ENCODE results near the gene FBN2.
"Not testable (repeated sequence)": the region's sequence is repeated elsewhere in the genome, so short reads cannot be mapped to it uniquely, and the experiment has no call there.

FBN2 gene

DNA sequence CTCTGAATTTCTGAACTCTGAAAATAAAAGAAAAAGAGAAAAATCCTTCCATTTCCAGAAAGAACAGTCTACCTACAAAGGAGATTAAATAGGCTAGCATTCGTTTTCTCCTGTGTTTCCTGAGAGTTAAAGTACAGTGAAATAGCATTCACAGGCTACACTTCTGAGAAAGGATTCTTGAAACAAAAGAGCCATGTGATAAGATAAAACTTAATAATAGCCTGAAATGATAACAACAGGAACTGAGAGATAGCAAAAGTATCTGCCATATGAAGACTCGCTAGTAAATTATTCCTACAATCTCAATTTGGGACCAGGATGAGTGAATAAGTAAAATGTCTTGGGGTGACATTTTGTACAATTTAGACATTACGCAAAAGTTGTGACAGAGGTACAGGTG, 62.4 kb downstream of the FBN2 start:
- DNase-seq = no peak

DNA sequence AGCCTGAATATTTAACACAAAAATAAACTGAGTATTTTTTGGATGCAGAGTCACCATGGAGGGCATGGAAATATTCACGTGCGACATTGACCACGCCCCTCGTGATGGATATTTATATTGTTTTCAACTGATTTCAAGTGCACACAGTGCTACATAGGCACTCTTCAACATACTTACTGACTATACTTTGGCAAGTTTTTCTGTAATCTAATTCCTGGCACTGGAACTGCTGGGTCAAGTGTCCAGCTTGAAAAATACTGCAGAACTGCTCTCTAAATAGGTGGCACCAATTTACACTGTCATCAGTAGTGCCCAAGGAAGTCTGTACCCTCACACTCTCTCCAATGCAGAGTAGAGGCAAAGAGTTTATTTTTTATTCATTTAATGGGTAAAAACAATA, 65.1 kb downstream of the FBN2 start:
- no peak for DNase-seq

DNA sequence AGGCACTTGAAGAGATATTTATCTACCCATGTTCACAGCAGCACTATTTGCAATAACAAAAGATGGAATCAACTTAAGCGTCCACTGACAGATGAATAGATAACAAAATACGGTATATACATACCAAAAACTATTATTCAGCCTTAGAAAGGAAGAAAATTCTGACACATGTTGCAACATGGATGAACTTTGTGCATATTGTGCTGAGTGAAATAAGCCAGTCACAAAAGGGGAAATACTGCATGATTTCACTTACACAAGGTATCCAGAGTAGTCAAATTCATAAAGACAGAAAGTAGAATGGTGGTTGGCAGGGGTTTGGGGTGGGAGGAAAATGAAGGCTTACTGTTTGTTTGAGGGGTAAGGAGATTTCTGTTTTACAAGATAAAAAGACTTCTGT, 66.0 kb downstream of the FBN2 start:
- no peak for DNase-seq

DNA sequence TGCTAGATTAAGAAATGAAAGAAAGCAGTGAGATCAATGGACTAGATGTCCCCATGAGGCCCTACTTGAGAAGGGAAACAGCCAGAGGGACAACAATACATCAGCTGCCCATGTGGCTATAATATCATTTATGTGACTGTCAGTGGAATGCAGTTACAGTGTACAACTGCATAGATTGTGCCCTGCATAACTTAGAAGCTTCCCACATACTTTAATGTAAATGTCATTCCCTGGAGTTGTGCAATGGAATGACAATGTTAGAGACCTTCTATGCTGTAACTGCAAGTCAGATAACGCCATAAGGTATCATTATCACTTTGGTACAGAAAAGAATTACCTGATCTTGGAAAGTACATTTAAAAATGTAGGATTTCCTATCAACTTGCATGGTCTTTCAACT, 67.4 kb downstream of the FBN2 start:
- DNase-seq = no peak

DNA sequence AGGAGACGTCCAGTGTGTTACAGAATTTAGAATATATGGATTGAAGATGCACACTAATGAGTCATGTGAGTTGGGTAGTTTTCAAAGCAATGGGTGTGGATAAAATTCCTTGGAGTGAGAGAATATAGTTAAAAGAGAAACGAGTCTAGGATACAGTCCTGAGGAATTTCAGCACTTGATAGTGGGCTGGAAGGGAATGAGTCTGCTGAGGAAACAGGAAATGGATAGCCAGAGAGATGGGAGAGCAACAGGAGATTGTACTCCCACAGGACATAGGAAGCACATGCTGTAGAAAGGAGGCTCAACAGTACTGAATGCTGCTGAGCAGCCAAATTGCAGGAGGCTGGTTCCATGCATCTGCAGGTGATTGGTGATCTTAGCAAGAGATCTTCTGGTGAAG, 68.1 kb downstream of the FBN2 start:
- DNase-seq = no peak

DNA sequence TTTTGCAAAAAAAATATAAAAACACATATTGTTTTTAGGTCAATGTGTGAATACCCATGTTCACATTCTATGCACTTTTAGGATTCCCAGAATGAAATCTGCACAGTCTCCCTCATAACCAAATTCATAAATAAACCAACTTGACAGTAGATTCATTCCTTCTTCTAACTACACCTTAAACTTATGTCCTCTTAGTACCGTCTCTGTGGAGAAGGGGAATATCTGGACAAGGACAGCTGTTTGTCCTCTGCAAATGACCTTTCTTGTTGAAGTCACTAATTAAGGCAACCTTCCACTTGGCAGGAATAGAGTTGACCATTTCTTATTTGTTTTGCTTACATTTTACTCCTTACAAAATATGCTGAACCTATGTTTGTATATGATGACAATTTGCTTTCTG, 71.1 kb downstream of the FBN2 start:
- no peak for DNase-seq

DNA sequence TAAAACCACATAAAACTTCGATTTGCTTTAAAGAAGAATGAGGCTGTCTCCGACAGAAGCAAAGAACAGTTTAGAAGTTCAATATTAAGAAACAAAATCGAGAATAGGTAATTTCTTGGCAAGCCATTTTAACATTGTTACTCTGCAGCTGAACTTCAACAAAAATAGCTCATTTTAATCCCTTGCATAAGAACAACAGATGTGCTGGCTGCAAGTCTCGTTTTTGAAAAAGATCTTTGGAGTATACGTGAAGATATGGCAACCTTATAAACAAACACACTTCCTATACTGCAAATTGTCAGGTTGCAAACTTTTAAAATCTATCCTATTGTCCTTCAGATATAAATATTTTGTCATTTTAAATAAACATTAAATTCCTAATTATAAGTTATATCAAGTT, 71.5 kb downstream of the FBN2 start:
- DNase-seq = no peak

DNA sequence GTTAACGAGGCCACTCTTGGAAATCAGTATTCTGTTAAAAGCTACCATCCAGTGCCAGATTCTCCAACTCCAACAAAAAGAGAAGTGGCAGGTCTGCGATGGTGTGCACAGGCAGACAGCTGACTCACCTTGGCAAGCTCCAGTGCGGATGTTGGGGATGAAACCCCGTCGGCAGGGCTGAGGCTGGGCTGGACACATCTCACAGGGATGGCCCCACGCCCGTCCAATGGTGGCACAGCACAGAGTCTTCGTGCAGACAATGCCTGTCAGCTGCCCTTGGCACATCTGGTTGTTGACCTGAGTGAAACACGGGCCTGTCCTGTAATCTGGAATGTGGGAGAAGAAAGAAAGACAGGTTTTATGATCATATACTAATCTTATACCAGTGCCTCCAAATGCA, 73.4 kb downstream of the FBN2 start:
- no peak for DNase-seq

DNA sequence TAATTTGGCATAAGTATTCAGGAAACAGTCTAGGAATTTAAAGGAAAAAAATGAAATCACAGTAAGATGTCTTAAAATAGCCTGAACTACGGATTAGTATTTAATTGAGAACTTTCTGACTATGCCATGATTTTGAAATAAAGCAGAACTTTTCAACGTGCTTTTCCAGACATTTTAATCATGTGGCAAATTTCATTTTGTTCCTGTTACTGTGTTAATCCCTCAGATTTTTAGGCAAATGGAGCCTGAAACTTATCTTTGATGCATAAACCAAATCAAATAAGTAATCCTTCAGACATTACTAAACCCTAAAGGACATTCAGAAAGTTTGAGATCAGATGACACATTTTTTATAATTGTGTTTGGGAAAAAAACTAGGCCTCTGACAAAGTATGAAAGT, 75.7 kb downstream of the FBN2 start:
- no peak for DNase-seq

DNA sequence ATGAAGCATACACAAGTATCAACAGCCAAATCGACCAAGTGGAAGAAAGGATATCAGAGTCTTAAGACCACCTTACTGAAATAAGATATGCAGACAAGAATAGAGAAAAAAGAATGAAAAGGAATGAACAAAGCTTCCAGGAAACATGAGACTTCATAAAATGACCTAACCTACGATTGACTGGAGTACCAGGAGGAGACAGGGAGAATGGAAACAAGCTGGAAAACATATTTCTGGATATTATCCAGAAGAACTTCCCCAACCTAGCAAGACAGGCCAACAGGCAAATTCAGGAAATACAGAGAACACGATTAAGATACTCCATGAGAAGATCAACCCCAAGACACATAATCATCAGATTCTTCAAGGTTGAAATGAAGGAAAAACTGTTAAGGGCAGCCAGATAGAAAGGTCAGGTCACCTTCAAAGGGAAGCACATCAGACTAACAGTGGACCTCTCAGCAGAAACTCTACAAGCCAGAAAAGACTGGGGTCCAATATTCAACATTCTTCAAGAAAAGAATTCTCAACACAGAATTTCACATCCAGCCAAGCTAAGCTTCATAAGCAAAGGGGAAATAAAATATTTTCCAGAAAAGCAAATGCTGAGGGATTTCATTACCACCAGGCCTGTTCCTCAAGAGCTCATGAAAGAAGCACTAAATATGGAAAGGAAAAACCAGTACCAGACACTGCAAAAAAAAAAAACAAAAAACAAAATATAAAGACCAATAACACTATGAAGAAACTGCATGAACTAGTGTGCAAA, 80.7 kb downstream of the FBN2 start:
- not testable (repeated sequence) for DNase-seq

DNA sequence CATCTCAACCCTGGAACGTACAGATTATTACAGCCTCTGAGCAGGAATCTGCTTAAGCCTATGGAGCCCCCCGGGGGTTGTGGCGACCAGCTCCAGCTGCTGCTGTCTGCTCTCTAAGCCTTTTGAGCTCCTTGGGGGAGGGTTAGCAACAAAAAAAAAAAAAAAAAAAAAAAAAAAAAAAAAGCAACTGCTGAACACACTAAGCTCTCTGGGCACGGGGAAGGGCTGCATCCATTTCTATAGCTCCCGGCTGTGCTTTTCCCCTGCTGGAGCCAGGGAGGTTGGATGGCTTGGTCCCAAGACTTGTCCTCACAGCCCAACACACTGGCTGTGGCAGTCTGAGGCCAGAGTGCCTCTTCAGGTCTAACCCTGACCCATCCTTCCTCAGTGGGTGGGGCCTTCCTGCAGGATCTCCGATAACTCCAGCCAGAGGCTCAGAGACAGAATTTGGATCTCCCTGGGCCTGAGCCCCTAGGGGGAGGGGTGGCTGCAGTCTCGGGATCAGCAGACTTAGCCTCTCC, 82.1 kb downstream of the FBN2 start:
- DNase-seq = no peak

DNA sequence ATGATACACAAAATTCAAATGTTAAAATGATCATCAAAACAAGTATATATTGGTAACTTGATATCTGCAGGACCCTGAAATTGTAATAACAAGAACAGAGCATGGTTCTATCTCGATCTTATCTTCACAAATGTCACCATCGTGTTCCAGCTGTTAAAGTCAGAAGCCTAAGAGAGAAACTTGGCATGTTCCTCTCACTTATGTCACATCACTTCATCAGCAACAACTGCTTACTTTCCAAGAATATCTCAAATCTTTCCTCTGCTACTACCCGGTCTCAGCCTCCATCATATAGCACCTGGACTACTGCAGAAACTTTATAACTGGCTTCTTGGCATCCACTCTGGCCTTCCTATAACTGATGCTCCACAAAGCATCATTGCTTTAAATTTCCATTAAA, 84.9 kb downstream of the FBN2 start:
- DNase-seq = no peak

DNA sequence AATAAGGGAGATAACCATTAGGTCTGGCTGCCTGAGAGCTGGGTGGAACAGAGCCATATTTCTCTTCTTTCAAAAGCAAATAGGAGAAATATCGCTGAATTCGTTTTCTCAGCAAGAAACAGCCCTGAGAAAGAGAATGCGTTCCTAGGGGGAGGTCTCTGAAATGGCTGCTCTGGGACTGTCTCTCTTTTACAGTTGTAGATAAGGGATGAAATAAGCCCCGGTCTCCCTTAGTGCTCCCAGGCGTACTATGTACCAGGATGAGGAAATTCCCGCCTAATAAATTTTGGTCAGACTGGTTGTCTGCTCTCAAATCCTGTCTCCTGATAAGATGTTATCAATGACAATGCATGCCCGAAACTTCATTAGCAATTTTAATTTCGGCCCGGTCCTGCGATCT, 90.8 kb downstream of the FBN2 start:
- not testable (repeated sequence) for DNase-seq

DNA sequence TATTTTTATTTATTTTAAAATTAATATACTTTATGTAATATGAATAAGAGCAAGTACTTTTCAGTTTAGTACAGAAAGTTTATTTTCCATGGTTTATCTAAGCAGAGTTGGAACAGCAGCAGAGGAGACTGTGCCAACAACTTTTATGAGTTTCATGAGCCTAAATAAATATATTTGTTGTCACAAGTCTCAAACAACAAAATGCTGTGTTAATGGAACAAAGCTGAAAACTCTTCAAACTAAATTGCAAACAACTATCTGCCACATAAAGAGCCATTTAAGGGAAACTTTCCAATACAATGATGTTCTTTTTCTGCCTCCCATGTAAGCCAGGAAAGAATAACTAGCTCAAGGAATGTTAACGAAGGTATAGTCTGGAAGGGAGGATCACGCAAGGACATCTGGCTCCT, 96.1 kb downstream of the FBN2 start:
- DNase-seq = no peak

DNA sequence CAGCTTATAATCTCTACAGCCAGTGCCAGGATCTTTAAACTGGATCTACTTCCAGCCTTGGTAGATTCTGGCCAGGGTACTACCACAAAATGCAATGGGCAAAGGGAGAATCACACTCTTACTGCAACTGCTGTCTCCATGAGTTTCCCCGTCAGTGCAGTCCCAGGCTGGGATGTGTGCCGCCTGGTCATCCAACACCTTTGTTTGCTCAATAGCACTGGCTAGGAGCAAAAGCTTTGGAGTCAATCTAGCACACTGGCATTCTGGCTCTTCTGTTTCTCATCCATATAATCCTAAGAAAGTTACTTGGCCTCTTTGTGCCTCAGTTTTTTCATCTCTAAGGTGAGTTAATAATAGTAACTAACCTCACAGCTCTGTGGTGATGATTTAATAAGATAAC, 96.9 kb downstream of the FBN2 start:
- no peak for DNase-seq

DNA sequence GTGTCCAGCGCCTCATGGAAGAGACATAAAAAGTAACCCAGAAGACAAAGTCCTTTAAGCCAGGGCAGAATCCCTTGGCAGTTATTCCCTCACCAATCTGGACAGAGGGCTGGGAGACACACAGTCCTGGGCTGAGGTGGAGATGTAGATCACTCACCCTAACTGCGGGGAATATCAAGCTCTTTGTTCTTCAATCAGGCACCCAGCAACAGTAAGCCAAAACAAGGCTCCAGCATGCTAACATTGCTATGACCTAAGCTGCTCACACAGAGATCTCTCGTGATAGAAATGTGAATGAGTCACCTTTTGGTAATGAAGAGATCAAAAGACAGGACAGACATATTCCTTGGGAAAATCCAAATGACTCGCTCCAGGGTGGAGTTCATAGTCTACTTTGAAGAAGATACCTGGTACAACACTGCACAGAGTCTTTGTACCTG, 101.3 kb downstream of the FBN2 start:
- no peak for DNase-seq

DNA sequence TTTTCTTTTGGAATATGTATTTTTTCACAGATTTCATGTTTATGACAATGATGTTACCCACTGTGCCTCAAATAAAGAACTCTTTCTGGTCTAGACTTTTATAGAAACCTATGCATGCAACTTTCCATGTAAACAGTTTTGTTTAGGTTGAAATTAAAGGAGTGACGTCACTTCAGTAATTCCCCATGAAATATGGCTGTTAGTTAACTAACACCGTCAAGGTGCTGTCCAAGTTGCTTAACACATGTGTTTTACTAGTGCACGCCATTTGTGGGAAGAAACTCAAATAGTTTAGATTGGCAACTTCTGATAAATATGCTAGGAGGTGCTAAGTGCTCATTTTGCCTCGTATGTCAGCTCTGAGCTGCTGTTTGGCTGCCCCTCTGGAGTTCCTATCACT, 102.2 kb downstream of the FBN2 start:
- DNase-seq = no peak

DNA sequence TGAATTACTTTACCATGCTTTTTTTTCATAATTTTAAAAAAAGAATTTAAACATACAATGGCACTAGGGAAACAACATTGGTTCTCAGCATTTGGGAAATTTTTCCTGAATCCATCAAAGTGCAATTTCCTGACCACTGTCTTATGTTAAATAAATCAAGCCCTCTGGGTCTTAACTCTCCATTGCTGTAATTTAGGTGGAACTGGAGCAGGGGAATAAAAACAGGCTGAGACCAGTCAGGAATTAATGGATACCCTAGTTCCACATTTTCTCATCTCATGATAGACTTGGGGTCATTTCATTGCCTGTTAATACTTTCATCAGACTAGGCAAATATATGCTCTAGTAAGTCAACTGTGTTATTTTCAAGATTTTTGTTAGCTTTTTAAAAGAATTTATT, 103.1 kb downstream of the FBN2 start:
- no peak for DNase-seq

DNA sequence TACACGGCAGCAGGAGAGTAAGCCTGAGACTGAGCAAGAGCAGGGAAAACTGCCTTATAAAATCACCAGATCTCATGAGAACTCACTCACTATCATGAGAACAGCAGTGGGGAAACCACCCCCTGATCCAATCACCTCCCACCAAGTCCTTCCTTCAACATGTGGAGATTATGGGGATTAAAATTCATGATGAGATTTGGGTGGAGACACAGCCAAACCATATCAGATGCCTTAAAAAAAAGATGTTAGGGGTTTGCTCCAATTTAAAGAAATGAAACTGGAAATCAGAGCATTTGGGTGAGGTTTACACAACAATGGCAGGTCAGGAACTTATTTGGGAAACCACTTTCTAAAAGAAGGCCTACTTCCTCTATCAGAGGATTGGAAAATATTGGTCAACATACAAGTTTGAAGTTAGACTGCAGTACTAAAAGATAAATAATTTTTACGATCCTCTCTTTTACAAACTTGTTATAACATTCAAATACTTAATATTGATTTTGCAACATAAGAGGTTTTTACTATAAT, 105.1 kb downstream of the FBN2 start:
- DNase-seq = no peak

DNA sequence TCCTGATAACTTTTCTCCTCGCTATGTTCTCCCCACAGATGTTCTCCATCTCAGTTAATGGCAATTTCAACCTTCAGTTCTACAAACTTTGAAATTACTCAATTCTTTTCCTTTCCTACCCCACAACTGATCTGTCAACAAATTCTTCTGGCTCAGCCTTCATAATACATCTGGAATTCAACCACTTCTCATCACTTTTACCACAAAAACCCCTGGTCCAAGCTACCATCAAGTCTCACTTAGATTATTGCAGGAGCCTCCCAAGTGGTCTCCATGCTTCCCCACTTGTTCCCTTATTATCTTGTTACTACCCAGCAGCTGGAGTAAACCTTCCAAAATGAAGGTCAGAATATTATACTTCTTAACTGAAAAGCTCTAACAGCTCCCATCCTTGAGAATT, 110.1 kb downstream of the FBN2 start:
- no peak for DNase-seq

DNA sequence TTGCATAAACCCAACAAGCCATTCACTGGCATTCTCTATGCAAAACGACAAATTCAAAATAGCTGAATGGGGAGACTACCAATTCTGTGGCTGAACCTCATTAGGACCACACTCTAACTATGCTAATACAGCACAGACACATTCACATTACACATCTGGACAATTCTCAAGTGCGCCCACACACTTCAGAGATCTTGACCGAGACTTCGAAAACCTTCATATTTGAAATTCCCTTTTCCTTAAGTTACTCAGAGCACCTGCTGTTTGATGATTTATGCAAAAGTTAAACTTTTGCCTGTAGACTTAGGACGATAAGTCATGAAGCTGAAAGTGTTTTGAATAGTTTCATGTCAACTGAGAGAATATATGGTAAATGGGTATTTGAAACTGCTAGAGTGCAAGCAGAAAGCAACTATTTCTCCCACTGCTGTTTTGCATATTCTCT, 111.9 kb downstream of the FBN2 start:
- no peak for DNase-seq

DNA sequence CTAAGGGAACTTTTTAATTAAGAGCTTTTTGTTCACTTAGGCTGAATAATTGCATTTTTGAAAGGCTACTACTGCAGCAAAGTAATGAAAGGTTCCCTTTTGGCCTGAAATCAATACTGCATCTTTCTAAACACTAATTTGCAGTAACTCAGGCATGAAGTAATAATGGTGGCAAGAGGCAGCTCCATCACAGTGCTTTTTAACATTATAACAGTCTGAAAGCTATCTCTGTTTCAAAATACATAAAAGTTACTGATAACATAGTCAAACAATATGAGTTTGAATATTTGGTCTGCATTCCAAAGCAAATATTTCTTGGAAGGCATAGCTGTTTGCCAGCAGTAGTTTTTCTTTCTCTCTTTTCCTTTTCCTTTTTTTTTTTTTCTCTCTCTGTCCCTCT, 113.4 kb downstream of the FBN2 start:
- DNase-seq = no peak

DNA sequence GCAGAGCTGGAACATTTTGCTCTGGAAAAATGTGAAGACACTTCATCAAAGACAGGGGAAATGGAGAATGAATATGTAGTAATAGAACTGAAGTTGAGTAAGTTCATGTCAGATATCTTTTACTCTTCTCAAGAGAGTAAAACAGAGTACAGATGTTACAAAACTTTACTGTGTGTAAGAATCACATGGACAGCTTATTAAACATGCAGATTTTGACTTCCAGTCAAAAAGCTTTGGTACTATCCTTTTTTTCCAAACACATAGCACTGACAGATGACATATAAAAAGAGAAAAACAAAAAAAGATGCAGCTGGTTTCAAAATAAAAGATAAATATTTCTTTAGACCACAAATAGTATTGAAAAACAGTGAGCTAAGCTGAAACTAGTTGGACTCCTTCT, 115.4 kb downstream of the FBN2 start:
- DNase-seq = no peak

DNA sequence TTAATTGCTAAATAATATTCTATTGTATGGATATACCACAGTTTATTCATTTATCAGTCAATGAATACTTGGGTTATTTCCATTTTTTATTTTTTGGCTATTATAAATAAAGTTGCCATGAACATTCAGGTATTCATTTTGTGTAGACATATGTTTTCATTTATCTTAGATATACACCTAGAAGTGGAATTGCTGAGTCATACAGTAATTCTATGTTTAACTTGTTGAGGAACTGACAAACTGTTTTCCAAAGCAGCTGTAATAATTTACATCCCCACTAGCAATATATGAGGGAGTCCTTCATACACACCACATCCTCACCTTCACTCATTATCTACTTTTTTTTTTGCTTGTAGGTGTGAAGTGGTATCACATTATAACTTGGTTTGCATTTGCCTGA, 123.6 kb downstream of the FBN2 start:
- DNase-seq = no peak

DNA sequence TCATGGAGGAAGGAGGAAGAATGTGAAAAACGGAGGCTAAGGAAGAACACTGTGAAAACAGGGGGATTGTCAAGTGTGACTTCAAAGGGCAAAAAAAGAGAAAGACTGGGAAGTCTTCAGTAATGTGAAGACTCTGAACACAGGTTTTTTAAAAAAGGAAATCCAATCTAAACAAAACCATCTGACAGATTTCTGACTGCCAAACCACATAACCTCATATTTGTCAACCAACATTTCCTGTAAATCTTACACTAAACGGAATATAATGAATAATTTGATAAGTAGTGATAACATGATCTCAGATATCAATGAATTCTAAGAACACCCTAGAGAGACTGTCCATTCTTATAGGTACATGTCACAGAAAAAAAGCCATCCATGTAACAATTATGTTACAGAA, 124.7 kb downstream of the FBN2 start:
- no peak for DNase-seq
